Transverse colon (tissue), 4 donors: ENCODE data around the gene IZUMO3. TPM values are rescaled to one million over a fixed set of nuclear protein-coding genes. Genes with fewer than 3 reads are reported as not detected.

Experiments used
- DNase-seq: peaks from one replicate; pipeline ENCODE4 v3.0.0-alpha.2; 2019
- H3K27ac ChIP-seq, 4 donors: fragments of 200-600 bp; sonication (generic); 2 replicates each; pipeline ENCODE4 v1.5.1; 2016 to 2018; ENCODE audit warnings: inconsistent platforms in 4 of 4
- H3K27me3 ChIP-seq: fragments of 200-600 bp; sonication (generic); 2 replicates; pipeline ENCODE4 v1.5.1; 2017; ENCODE audit warnings: inconsistent platforms
- H3K36me3 ChIP-seq, 4 donors: fragments of 200-600 bp; sonication (generic); 2 replicates each; pipeline ENCODE4 v1.5.1; 2017 to 2019; ENCODE audit warnings: inconsistent platforms in 4 of 4
- H3K4me1 ChIP-seq, 4 donors: fragments of 200-600 bp; sonication (generic); 2 replicates each; pipeline ENCODE4 v1.5.1; 2017 to 2020; ENCODE audit warnings: inconsistent platforms in 4 of 4
- H3K4me3 ChIP-seq, 4 donors: fragments of 200-600 bp; sonication (generic); 1 replicate in 1 of 4; 2 replicates in 3 of 4; pipeline versions ENCODE4 v1.5.1 to v1.6.1; 2017 to 2019; ENCODE audit warnings: inconsistent platforms in 4 of 4
- H3K9me3 ChIP-seq, 2 donors: fragments of 200-600 bp; sonication (generic); 2 replicates each; pipeline ENCODE4 v1.5.1; 2017 to 2019; ENCODE audit warnings: inconsistent platforms in 2 of 2
- CTCF ChIP-seq, 5 experiments: fragments of 200-600 bp in 3 of 5; fragments of 450-650 bp in 2 of 5; sonication (generic) in 3 of 5; IDR thresholded peaks; 1 replicate in 2 of 5; 2 replicates in 3 of 5; pipeline ENCODE4 v1.5.1; 2016 to 2017; ENCODE audit warnings: antibody characterized with exemption in 5 of 5, inconsistent platforms in 3 of 5, mild to moderate bottlenecking in 2 of 5, moderate library complexity in 1 of 5
- EP300 ChIP-seq: sonication (generic); formaldehyde crosslinking; IDR thresholded peaks from one replicate; pipeline ENCODE4 v1.6.1; 2017; ENCODE audit warnings: antibody characterized with exemption, low read depth
- POLR2A ChIP-seq: fragments of 450-650 bp; IDR thresholded peaks from one replicate; pipeline ENCODE4 v1.6.1; 2016; ENCODE audit warnings: antibody characterized with exemption, mild to moderate bottlenecking, moderate library complexity
- POLR2AphosphoS5 ChIP-seq, 3 donors: sonication (generic); formaldehyde crosslinking; IDR thresholded peaks; one replicate each; pipeline ENCODE4 v1.6.1; 2016; ENCODE audit warnings: antibody characterized with exemption in 3 of 3
- WGBS, 2 donors: methylation state at CpG; one replicate each; pipeline ENCODE4 v1.1.5; 2018; ENCODE audit warnings: low coverage in 1 of 2; 5-methylcytosine and 5-hydroxymethylcytosine counted together
- in situ Hi-C, 4 donors: fragments of 200-750 bp; cut with MboI; loops; one replicate each; pipeline versions ENCODE4 v1.15.0 to v1.15.1; 2017; ENCODE audit warnings: low sequenced_read_pairs in 3 of 4, low pct_ligation_motif_present in 1 of 4, low pct_unique_long_range_greater_than_20kb in 1 of 4
- intact Hi-C: fragments of 100-400 bp; cut with DNase I; formaldehyde crosslinking; loops from one replicate; pipeline ENCODE4 v1.15.1; 2023; ENCODE audit warnings: low total_unique reads
- total RNA-seq, 4 donors: library from RNA; depleted of rRNA; stranded (reverse); fragments of >200 nt; gene quantifications; one replicate each; pipeline ENCODE4 v1.1.0, GENCODE V29; 2016

The IZUMO3 gene
- total RNA-seq, 4 donors from 2014 or later, result not detected

GRCh38 chr9:24516463-24516862 lies 29.2 kb downstream of the IZUMO3 start:
- TF ChIP-seq CTCF (IDR thresholded peaks at IDR 0.05) (no peak), POLR2A (no peak), POLR2AphosphoS5 (IDR thresholded peaks at IDR 0.05) (no peak), EP300 (no peak)
- Histone ChIP-seq H3K27me3 (no peaks in the 10 kb centered on the region), H3K9me3 (no peaks in the 10 kb centered on the region), H3K27ac (no peak overlapping the region), H3K4me1 (no peaks in the 10 kb centered on the region), H3K4me3 (no peak overlapping the region), H3K36me3 (no peaks in the 10 kb centered on the region)
- intact Hi-C loops, result no loop called here
- in situ Hi-C loops, result no loop called here
- WGBS, 2 donors, result 69 to 90% methylated on average over 2 to 3 of the region's 3 CpGs
- DNase-seq, result no peak

- Histone ChIP-seq H3K4me3 (no peak overlapping the region), H3K4me1 (no peaks in the 10 kb centered on the region), H3K36me3 (no peaks in the 10 kb centered on the region), H3K27ac (no peak overlapping the region), H3K9me3 (no peaks in the 10 kb centered on the region), H3K27me3 (no peaks in the 10 kb centered on the region)
- TF ChIP-seq POLR2AphosphoS5 (IDR thresholded peaks at IDR 0.05) (no peak), POLR2A (no peak), EP300 (no peak), CTCF (IDR thresholded peaks at IDR 0.05) (no peak)
- intact Hi-C loops (no loop called here), in situ Hi-C loops (no loop called here)
- no peak for DNase-seq
- WGBS, 2 donors, result 85 to 90% methylated on average over 1 to 3 of the region's 3 CpGs
Observed at GRCh38 chr9:24509850-24510249, 35.8 kb downstream of the IZUMO3 start.

GRCh38 chr9:24504521-24504920 lies 41.2 kb downstream of the IZUMO3 start:
- no peak for TF ChIP-seq POLR2AphosphoS5 (IDR thresholded peaks at IDR 0.05)
- no peak for TF ChIP-seq EP300
- TF ChIP-seq CTCF (IDR thresholded peaks at IDR 0.05), result no peak
- no peak for TF ChIP-seq POLR2A
- 92% methylated on average over 3 of the region's 3 CpGs; no CpG with 5 or more reads in 1 of the 2 donors for WGBS, 2 donors
- Histone ChIP-seq H3K36me3 (no peaks in the 10 kb centered on the region), H3K27me3 (no peaks in the 10 kb centered on the region), H3K4me3 (no peak overlapping the region), H3K4me1 (no peaks in the 10 kb centered on the region), H3K27ac (no peak overlapping the region), H3K9me3 (no peaks in the 10 kb centered on the region)
- intact Hi-C loops (no loop called here), in situ Hi-C loops (no loop called here)
- DNase-seq, result no peak

GRCh38 chr9:24502206-24502937 lies 43.3 kb downstream of the IZUMO3 start:
- TF ChIP-seq CTCF (IDR thresholded peaks at IDR 0.05) (no peak), POLR2AphosphoS5 (IDR thresholded peaks at IDR 0.05) (no peak), POLR2A (no peak), EP300 (no peak)
- WGBS, 2 donors, result 33 to 90% methylated on average over 1 of the region's 1 CpG
- Histone ChIP-seq H3K27me3 (no peaks in the 10 kb centered on the region), H3K36me3 (no peaks in the 10 kb centered on the region), H3K4me3 (no peak overlapping the region), H3K9me3 (no peaks in the 10 kb centered on the region), H3K27ac (no peak overlapping the region), H3K4me1 (no peaks in the 10 kb centered on the region)
- in situ Hi-C loops (no loop called here), intact Hi-C loops (no loop called here)
- no peak for DNase-seq
